Ishikawa (cell line): Measurements from ENCODE around the gene MED6.

Experiments used
- CEBPB ChIP-seq: IDR thresholded peaks from 2 replicates; pipeline ENCODE4 v1.6.1; 2012
- CREB1 ChIP-seq: IDR thresholded peaks from 2 replicates; pipeline ENCODE4 v1.6.1; 2012; ENCODE audit warnings: low read depth
- EGR1 ChIP-seq: IDR thresholded peaks from 2 replicates; pipeline ENCODE4 v1.6.1; 2012
- EP300 ChIP-seq: IDR thresholded peaks from 2 replicates; pipeline ENCODE4 v1.6.1; 2012; ENCODE audit warnings: borderline replicate concordance
- FOXM1 ChIP-seq: IDR thresholded peaks from 2 replicates; pipeline ENCODE4 v1.6.1; 2012; ENCODE audit warnings: low read depth, borderline replicate concordance
- NFIC ChIP-seq: IDR thresholded peaks from 2 replicates; pipeline ENCODE4 v1.6.1; 2012
- RAD21 ChIP-seq: IDR thresholded peaks from 2 replicates; pipeline ENCODE4 v1.6.1; 2012; ENCODE audit warnings: low read depth
- TAF1 ChIP-seq: IDR thresholded peaks from 2 replicates; pipeline ENCODE4 v1.6.1; 2012; ENCODE audit warnings: low read depth, mild to moderate bottlenecking
- TCF12 ChIP-seq: IDR thresholded peaks from 2 replicates; pipeline ENCODE4 v1.6.1; 2012; ENCODE audit warnings: low read depth
- TEAD4 ChIP-seq: IDR thresholded peaks from 2 replicates; pipeline ENCODE4 v1.6.1; 2012
- YY1 ChIP-seq: IDR thresholded peaks from 2 replicates; pipeline ENCODE4 v1.6.1; 2012; ENCODE audit warnings: low read depth
- ZBTB7A ChIP-seq: IDR thresholded peaks from 2 replicates; pipeline ENCODE4 v1.6.1; 2012; ENCODE audit warnings: low read depth
- TF ChIP-seq, protein P1 (sequence below): IDR thresholded peaks from 2 replicates; pipeline ENCODE4 v1.6.1; 2012
- TF ChIP-seq, protein P2 (sequence below): IDR thresholded peaks from 2 replicates; pipeline ENCODE4 v1.6.1; 2012; ENCODE audit warnings: low read depth, mild to moderate bottlenecking
- TF ChIP-seq, protein P3 (sequence below): IDR thresholded peaks from 2 replicates; pipeline ENCODE4 v1.6.1; 2012

The MED6 gene

GRCh38 chr14:70611216-70611615, 10.8 kb upstream of the MED6 start:
- TF ChIP-seq CEBPB (no peak), CREB1 (no peak), RAD21 (no peak), NFIC (no peak), TEAD4 (no peak), FOXM1 (no peak), EGR1 (no peak), EP300 (no peak), ZBTB7A (no peak), YY1 (no peak), TCF12 (no peak), TAF1 (no peak)
- TF ChIP-seq, protein P1, sequence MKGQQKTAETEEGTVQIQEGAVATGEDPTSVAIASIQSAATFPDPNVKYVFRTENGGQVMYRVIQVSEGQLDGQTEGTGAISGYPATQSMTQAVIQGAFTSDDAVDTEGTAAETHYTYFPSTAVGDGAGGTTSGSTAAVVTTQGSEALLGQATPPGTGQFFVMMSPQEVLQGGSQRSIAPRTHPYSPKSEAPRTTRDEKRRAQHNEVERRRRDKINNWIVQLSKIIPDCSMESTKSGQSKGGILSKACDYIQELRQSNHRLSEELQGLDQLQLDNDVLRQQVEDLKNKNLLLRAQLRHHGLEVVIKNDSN = no peak
- TF ChIP-seq, protein P2, sequence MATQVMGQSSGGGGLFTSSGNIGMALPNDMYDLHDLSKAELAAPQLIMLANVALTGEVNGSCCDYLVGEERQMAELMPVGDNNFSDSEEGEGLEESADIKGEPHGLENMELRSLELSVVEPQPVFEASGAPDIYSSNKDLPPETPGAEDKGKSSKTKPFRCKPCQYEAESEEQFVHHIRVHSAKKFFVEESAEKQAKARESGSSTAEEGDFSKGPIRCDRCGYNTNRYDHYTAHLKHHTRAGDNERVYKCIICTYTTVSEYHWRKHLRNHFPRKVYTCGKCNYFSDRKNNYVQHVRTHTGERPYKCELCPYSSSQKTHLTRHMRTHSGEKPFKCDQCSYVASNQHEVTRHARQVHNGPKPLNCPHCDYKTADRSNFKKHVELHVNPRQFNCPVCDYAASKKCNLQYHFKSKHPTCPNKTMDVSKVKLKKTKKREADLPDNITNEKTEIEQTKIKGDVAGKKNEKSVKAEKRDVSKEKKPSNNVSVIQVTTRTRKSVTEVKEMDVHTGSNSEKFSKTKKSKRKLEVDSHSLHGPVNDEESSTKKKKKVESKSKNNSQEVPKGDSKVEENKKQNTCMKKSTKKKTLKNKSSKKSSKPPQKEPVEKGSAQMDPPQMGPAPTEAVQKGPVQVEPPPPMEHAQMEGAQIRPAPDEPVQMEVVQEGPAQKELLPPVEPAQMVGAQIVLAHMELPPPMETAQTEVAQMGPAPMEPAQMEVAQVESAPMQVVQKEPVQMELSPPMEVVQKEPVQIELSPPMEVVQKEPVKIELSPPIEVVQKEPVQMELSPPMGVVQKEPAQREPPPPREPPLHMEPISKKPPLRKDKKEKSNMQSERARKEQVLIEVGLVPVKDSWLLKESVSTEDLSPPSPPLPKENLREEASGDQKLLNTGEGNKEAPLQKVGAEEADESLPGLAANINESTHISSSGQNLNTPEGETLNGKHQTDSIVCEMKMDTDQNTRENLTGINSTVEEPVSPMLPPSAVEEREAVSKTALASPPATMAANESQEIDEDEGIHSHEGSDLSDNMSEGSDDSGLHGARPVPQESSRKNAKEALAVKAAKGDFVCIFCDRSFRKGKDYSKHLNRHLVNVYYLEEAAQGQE = no peak
- TF ChIP-seq, protein P3, sequence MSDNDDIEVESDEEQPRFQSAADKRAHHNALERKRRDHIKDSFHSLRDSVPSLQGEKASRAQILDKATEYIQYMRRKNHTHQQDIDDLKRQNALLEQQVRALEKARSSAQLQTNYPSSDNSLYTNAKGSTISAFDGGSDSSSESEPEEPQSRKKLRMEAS = no peak

- TF ChIP-seq TEAD4 = no peak
- TF ChIP-seq, protein P1 = no peak
- no peak for TF ChIP-seq RAD21
- no peak for TF ChIP-seq TCF12
- no peak for TF ChIP-seq CREB1
- TF ChIP-seq, protein P3 = no peak
- TF ChIP-seq CEBPB = no peak
- TF ChIP-seq TAF1 = no peak
Observed at GRCh38 chr14:70602254-70602653, 1.8 kb upstream of the MED6 start.

DNA sequence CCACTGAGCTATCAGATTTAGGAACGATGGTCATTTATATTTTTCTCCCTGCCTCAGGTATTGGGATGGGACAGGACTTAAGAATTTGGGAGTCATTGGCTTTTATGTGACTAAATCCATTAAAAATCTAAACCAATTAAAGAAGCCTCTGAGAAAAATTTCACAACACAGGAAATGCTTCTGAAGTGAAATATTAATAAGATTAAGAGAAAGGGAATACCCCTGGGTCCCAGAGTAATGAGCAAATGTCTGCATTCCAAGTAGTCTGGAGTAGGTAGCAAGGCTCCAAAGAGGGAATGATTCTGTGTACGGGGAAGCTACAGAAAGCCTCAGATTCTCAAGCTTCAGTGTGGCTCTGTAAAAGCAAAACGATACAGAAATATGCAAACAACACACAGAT, 707 bp upstream of the MED6 start:
- TF ChIP-seq, protein P1 = no peak
- TF ChIP-seq EP300 (no peak), NFIC (no peak), ZBTB7A (no peak), CEBPB (no peak), TEAD4 (no peak), CREB1 (no peak), RAD21 (no peak), TAF1 (no peak), YY1 (no peak), TCF12 (no peak), FOXM1 (no peak), EGR1 (no peak)
- TF ChIP-seq, protein P3 = no peak

- no peak for TF ChIP-seq TCF12
- TF ChIP-seq, protein P1 = no peak
- TF ChIP-seq CEBPB = no peak
- no peak for TF ChIP-seq EP300
- TF ChIP-seq, protein P3 = no peak
- TF ChIP-seq EGR1 = no peak
- no peak for TF ChIP-seq TEAD4
- TF ChIP-seq NFIC = no peak
- TF ChIP-seq CREB1 = no peak
- TF ChIP-seq FOXM1 = no peak
- TF ChIP-seq YY1 = no peak
- TF ChIP-seq TAF1 = no peak
- no peak for TF ChIP-seq RAD21
- TF ChIP-seq, protein P2 = no peak
- TF ChIP-seq ZBTB7A = no peak
Observed at GRCh38 chr14:70599345-70599744, 1.1 kb downstream of the MED6 start.

DNA sequence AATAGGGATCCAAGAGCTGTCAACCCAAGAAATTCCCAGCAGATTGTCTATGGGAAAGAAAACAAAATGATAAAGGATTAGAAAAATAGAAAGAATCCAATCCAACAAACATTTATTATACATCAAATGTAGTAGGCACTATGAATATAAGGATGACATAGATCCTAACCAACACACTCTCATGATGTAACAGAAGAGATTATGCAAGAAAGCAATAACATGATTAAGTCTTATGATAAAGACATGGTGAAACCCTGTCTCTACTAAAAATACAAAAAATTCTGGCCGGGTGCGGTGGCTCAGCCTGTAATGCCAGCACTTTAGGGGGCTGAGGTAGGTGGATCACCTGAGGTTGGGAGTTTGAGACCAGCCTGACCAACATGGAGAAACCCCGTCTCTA, 2.7 kb downstream of the MED6 start:
- no peak for TF ChIP-seq CREB1
- TF ChIP-seq, protein P2 = no peak
- no peak for TF ChIP-seq ZBTB7A
- no peak for TF ChIP-seq RAD21
- TF ChIP-seq CEBPB = no peak
